Parathyroid adenoma (tissue), 2 donors: Measurements from ENCODE around the gene KRT35.
A peak's percentile ranks its signal among the peaks of the same experiment; 100 is the strongest.

Source experiments
- H2AFZ ChIP-seq: fragments of 300-600 bp; sonication (generic); one replicate; pipeline ENCODE4 v1.7.0; 2017; ENCODE audit warnings: antibody characterized with exemption, mild to moderate bottlenecking
- H3K27ac ChIP-seq: fragments of 300-600 bp; sonication (generic); one replicate; pipeline ENCODE4 v1.7.0; 2017
- H3K27me3 ChIP-seq: fragments of 300-600 bp; sonication (generic); one replicate; pipeline ENCODE4 v1.7.0; 2017; ENCODE audit warnings: low read length; ENCODE audit not compliant: control insufficient read depth, insufficient read depth
- H3K36me3 ChIP-seq: fragments of 300-600 bp; sonication (generic); one replicate; pipeline ENCODE4 v1.7.0; 2017; ENCODE audit warnings: low read length; ENCODE audit not compliant: control insufficient read depth, insufficient read depth
- H3K4me1 ChIP-seq: fragments of 300-600 bp; sonication (generic); one replicate; pipeline ENCODE4 v1.7.0; 2017; ENCODE audit warnings: control low read depth
- H3K4me2 ChIP-seq: fragments of 300-600 bp; sonication (generic); one replicate; pipeline ENCODE4 v1.7.0; 2017; ENCODE audit warnings: low read length
- H3K4me3 ChIP-seq: fragments of 300-600 bp; sonication (generic); one replicate; pipeline ENCODE4 v1.7.0; 2017; ENCODE audit warnings: low read depth, low read length
- H3K79me2 ChIP-seq: fragments of 300-600 bp; sonication (generic); one replicate; pipeline ENCODE4 v1.7.0; 2017; ENCODE audit warnings: control low read depth
- H3K9ac ChIP-seq: fragments of 300-600 bp; sonication (generic); one replicate; pipeline ENCODE4 v1.7.0; 2017; ENCODE audit warnings: mild to moderate bottlenecking
- H3K9me3 ChIP-seq: fragments of 300-600 bp; sonication (generic); one replicate; pipeline ENCODE4 v1.7.0; 2017; ENCODE audit warnings: low read length; ENCODE audit not compliant: control insufficient read depth
- CTCF ChIP-seq: fragments of 300-600 bp; sonication (generic); IDR thresholded peaks from one replicate; pipeline ENCODE4 v1.7.0; 2017; ENCODE audit warnings: antibody characterized with exemption, mild to moderate bottlenecking
- donor health status: primary hyperparathyroidism.

The KRT35 gene

GRCh38 chr17:41518789-41519449 lies 38.0 kb upstream of the KRT35 start, which contains the start of gene KRT15:
KRT15 (minus strand) TSS chr17:41518890; CDS start chr17:41518827, 63 bp downstream.
- Histone ChIP-seq H2AFZ (peak within 1 kb of the TSS; percentile 25), H3K4me2 (no peak within 1 kb of the TSS), H3K4me3 (no peak within 1 kb of the TSS), H3K4me1 (peaks cover 6% of the 10 kb centered on the region), H3K27me3 (no peaks in the 10 kb centered on the region), H3K36me3 (no peaks in the 10 kb centered on the region), H3K79me2 (no peaks in the 10 kb centered on the region), H3K9me3 (no peaks in the 10 kb centered on the region), H3K9ac (no peak within 1 kb of the TSS), H3K27ac (no peak within 1 kb of the TSS)
- TF ChIP-seq CTCF = no peak

- no peak overlapping the region for H3K4me3 ChIP-seq
- no peak for TF ChIP-seq CTCF
- H3K36me3 ChIP-seq = no peaks in the 10 kb centered on the region
- H3K4me2 ChIP-seq = no peak overlapping the region
- no peaks in the 10 kb centered on the region for H3K27me3 ChIP-seq
- peaks cover 6% of the 10 kb centered on the region for H3K4me1 ChIP-seq
- H3K9ac ChIP-seq = no peak overlapping the region
- no peaks in the 10 kb centered on the region for H3K9me3 ChIP-seq
- H3K79me2 ChIP-seq = no peaks in the 10 kb centered on the region
- no peak overlapping the region for H2AFZ ChIP-seq
- no peak overlapping the region for H3K27ac ChIP-seq
Measured at GRCh38 chr17:41518031-41518430, 37.1 kb upstream of the KRT35 start.

- Histone ChIP-seq H3K79me2 (no peaks in the 10 kb centered on the region), H3K4me3 (no peak overlapping the region), H3K27ac (no peak overlapping the region), H2AFZ (no peak overlapping the region), H3K9me3 (no peaks in the 10 kb centered on the region), H3K4me1 (peaks cover 6% of the 10 kb centered on the region), H3K36me3 (no peaks in the 10 kb centered on the region), H3K4me2 (no peak overlapping the region), H3K27me3 (no peaks in the 10 kb centered on the region), H3K9ac (no peak overlapping the region)
- no peak for TF ChIP-seq CTCF
Measured at GRCh38 chr17:41516830-41517283, 35.9 kb upstream of the KRT35 start.

GRCh38 chr17:41516147-41516829 lies 35.3 kb upstream of the KRT35 start:
- no peak overlapping the region for H3K4me2 ChIP-seq
- H3K4me1 ChIP-seq = peaks cover 6% of the 10 kb centered on the region
- no peak overlapping the region for H3K27ac ChIP-seq
- no peaks in the 10 kb centered on the region for H3K79me2 ChIP-seq
- H3K27me3 ChIP-seq = no peaks in the 10 kb centered on the region
- H3K36me3 ChIP-seq = no peaks in the 10 kb centered on the region
- TF ChIP-seq CTCF = no peak
- no peak overlapping the region for H2AFZ ChIP-seq
- no peak overlapping the region for H3K9ac ChIP-seq
- H3K9me3 ChIP-seq = no peaks in the 10 kb centered on the region
- H3K4me3 ChIP-seq = no peak overlapping the region
